Jurkat, Clone E6-1 (cell line): ENCODE results near the gene MEIS2.

Experiments used
- DNase-seq: peaks from one replicate; pipeline ENCODE4 v3.0.0-alpha.2; 2011; ENCODE audit warnings: low read depth, low spot score
- H3K4me3 ChIP-seq: 2 replicates; pipeline ENCODE4 v1.5.1; 2011; ENCODE audit warnings: mild to moderate bottlenecking, low read length, control low read depth, moderate library complexity

The MEIS2 gene

GRCh38 chr15:37028625-37029296 is 71.6 kb downstream of the MEIS2 start:
- DNase-seq, result no peak
- H3K4me3 ChIP-seq, result no peak overlapping the region

GRCh38 chr15:37020852-37021251 is 79.5 kb downstream of the MEIS2 start:
- no peak for DNase-seq

DNA sequence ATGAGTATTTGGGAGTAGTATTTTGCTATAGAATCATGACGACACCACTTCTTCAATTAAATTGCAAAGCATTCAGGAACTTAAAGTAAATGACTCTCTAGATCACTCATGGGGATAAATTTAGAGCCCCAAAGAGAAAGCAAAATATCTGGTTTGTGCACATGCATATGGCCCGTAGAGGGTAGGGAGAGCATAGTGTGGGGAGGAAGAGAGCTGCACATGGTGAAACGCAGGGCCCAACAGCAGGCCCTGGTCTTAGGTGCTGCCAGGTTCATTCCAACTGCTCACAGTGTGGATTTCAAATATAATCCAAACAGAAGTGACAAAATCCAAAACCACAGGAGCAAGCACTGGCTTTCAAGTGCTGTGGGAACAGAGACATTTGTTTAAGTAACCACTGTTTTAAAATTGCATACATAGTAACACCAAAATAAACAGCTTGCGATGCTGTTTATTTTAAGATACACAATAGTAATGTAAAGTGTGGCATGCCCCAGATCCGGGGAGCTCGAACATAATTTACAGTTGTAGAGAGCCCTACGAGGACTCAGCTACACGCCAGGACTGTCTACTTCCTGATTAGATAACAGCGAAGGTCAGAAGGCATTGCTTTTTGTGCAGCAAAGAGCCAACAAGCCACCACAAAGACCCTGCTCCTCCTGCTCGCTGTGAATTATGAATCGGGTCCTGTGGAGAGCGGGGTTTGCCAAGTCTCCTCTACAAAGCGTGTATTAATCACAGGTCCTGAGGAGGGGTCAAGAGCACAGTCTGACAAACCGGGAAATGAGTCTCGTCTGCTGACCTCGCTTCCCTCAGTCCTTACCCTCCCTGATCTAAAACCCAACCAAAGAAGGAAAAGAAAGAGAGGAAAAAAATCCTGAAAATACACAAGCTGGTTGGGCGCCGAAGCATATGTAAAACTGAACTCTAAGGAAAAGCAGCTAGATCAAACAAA is 80.6 kb downstream of the MEIS2 start:
- no peak overlapping the region for H3K4me3 ChIP-seq
- no peak for DNase-seq

More at GRCh38 chr15:37020852-37021251, 79.5 kb downstream of the MEIS2 start:
- H3K4me3 ChIP-seq, result no peak overlapping the region

GRCh38 chr15:37017031-37017625 is 83.2 kb downstream of the MEIS2 start:
- no peak for DNase-seq
- no peak overlapping the region for H3K4me3 ChIP-seq

- no peak for DNase-seq
- H3K4me3 ChIP-seq, result no peak overlapping the region
Observed at GRCh38 chr15:37016231-37016630, 84.1 kb downstream of the MEIS2 start.

- DNase-seq, result no peak
- H3K4me3 ChIP-seq, result no peak overlapping the region
Observed at GRCh38 chr15:37015451-37015850, 84.9 kb downstream of the MEIS2 start.

DNA sequence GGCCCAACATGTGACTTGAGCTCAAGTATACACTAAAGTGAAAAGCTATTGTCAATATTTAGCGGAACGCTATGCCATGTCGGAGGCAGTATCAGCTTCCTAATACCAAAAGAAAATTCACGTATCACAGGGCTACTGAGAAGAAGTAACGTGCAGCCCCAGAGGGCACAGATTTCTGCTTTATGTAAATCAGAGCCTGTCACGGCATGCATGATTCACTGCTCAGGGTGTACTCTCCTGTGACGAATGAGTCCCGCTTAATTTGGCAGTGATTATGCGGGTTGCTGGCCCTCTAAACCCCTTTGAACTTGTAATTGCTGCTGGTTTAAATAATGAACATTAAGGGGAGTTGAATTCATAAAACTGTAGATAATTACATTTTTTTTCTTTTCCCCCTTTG is 85.3 kb downstream of the MEIS2 start:
- H3K4me3 ChIP-seq, result no peak overlapping the region
- DNase-seq, result no peak

DNA sequence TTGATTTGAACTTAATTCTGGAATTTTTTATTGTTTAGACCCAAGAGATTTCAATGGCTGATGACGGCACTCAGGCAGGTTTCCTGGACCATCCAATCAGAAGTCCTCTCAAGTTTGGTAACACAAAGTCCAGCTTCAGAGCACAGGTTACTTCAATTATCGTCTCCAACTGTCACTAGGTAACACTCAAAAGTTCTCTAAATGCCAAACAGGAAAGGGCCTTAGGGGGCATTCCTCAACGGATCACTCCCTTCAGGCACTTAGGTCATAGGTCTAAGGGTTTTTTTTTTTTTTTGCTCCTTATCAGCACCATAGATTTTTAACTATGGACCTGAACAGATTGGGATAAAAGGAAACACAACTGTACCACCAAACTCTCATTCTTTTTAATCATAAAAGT is 85.8 kb downstream of the MEIS2 start:
- DNase-seq, result no peak
- no peak overlapping the region for H3K4me3 ChIP-seq

- no peak for DNase-seq
- H3K4me3 ChIP-seq, result no peak overlapping the region
Observed at GRCh38 chr15:37014137-37014536, 86.2 kb downstream of the MEIS2 start.

- no peak overlapping the region for H3K4me3 ChIP-seq
- no peak for DNase-seq
Observed at GRCh38 chr15:37010595-37010994, 89.8 kb downstream of the MEIS2 start.

DNA sequence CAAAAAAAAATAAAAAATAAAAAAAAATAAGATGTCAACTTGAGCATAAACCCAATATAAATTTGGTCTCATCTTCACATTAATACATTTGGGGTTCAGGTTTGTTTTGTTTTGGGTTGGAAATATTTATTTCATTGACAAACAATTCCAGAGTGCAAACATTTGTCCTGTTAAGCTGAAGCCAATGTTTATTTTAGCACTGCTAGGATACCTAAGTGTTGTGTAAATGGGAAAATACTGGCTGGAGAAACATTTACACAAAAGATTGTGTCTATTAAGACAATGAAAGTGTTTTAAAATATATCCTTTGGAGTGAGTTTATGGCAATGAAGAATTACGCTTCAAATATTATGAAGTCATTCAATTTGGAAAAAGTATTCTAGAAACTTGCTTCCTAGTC is 91.1 kb downstream of the MEIS2 start:
- H3K4me3 ChIP-seq, result no peak overlapping the region
- DNase-seq, result no peak

GRCh38 chr15:37008205-37008604 is 92.1 kb downstream of the MEIS2 start:
- H3K4me3 ChIP-seq, result no peak overlapping the region
- DNase-seq, result no peak

GRCh38 chr15:37007301-37007700 is 93.0 kb downstream of the MEIS2 start:
- H3K4me3 ChIP-seq, result no peak overlapping the region
- DNase-seq, result no peak

GRCh38 chr15:37004981-37005735 is 95.2 kb downstream of the MEIS2 start:
- DNase-seq, result no peak
- H3K4me3 ChIP-seq, result no peak overlapping the region

GRCh38 chr15:37004373-37004869 is 95.9 kb downstream of the MEIS2 start:
- H3K4me3 ChIP-seq, result no peak overlapping the region
- DNase-seq, result no peak

DNA sequence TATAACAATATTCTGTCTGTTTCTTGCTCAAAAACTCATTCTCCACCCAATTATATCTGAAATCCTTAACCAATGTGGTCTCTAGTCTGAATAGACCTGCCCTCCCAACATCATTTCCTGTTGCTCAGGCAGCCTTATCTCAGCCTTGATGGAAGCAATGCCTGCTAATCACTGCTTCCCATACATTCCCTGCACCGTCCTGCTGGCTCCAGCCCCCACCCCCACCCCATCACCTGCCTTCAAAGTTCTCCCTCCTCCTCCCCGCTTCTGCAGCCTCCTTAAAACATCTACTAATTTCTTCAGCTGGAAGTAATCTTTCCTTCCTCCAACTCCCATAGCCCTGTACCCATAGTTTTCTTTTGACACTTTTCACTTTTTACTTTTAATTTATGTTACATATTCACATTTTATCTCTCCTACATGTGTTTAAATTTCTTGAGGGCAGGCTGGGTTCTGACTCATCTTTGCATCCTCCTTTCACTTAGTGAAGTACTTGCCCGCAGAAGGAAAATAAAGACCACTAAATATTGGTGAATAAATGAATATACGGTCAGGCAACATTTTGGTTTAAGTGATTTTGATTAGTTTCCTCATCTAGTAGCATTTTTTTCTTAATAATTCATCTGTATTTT is 98.2 kb downstream of the MEIS2 start:
- no peak for DNase-seq
- no peak overlapping the region for H3K4me3 ChIP-seq

GRCh38 chr15:37001417-37001816 is 98.9 kb downstream of the MEIS2 start:
- no peak overlapping the region for H3K4me3 ChIP-seq
- DNase-seq, result no peak

DNA sequence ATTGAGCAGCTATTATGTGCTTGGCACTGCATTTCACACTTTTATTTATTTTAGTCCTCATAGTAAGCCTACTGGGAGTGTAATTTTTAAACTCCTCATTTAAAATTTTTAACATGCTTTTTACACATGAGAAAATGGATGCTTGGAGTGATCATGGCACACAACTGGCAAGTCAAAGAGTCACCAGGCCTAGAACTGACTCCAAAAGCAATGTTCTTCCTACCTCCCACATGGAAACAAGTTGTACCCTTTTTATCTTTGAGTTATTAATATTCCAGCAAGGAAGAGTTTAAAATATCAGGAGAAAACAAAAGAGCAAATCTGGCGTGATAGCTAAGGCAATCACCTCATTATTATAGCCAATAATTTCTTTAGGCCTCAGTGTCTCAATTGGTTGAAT is 100.6 kb downstream of the MEIS2 start:
- no peak for DNase-seq
- no peak overlapping the region for H3K4me3 ChIP-seq
